Fibroblast of upper back skin (primary cell): Measurements from ENCODE around the gene COX20.
"Not testable (repeated sequence)": the region's sequence is repeated elsewhere in the genome, so short reads cannot be mapped to it uniquely, and the experiment has no call there.

ENCODE experiments used
- DNase-seq: peaks from one replicate; pipeline ENCODE4 v3.0.0-alpha.2; 2013

COX20 gene

DNA sequence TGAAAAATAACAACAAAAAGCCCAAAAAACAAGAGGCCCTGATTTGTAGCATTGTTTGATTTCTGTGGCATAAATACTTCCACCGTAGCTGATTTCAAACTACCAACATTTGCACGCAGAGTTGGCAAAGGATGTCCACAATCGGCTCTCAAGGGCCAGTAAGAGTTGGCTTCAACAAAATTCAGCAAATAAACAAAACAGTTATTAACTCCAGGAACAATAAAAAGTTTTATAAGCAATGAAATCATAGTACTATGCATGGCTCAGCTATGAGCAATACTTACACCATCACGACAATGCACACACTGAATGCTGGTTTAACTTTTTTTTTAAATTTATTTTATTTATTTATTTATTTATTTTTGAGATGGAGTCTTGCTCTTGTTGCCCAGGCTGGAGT is 8.7 kb upstream of the COX20 start:
- DNase-seq, result no peak

DNA sequence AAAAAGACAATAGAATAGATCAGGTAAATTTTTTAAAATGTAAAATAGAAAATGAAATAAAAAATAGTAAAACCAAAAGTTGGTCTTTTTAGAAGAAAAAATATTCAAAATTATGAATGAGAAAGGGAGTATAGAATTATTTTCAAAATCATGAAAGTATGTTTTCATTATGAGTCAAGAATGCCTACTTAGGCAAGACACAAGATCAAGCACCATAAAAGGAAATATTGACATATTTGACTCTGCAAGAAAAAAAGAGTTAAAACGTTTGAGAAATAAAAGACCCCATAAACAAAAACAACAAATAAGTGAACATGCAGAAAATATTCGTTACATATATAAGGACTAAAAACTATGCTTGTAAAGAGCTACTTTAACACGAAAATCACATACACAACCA is 4.8 kb upstream of the COX20 start:
- peak; percentile 9 for DNase-seq

DNA sequence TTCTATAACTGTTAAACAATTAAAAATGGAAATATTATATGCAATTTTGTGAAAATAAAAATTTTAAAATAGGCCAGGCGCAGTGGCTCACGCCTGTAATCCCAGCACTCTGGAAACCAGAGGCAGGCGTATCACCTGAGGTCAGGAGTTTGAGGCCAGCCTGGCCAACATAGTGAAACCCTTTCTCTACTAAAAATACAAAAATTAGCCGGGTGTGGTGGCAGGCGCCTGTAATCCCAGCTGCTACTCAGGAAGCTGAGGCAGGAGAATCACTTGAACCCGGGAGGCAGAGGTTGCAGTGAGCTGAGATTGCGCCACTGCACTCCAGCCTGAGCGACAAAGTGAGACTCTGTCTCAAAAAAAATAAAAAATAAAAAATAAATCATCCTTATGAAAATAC is 2.2 kb upstream of the COX20 start:
- not testable (repeated sequence) for DNase-seq

DNA sequence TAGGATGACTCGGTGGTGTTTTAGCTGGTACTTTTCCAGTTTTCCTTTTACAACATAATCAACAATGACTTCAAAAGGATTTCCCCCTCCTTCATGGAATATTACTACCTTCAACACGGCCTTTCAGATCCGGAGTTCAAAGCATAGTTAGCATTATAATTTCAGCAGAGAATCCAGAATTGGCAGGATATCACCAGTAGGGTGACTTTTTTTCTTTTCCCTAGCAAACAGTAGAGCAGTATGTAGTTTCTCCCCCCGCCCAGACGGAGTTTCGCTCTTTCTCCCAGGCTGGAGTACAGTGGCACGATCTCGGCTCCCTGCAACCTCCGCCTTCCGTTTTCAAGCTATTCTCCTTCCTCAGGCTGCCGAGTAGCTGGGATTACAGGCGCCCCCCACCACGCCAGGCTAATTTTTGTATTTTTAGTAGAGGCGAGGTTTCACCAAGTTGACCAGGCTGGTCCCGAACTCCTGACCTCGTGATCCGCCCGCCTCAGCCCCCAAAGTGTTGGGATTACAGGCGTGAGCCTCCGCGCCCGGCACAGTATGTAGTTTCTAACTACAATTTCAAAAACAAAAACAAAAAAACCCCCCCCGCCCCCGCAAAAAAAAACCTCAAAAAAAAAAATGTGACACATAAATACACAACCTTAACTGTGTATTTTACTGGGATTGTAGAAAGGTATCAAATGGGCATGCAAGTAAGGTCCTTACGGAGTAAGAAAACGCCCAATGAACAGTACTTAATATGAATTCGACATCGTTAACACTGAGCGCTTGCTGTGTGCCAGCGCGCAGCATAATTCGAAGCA is 1.5 kb upstream of the COX20 start:
- DNase-seq, result peak; percentile 82

DNA sequence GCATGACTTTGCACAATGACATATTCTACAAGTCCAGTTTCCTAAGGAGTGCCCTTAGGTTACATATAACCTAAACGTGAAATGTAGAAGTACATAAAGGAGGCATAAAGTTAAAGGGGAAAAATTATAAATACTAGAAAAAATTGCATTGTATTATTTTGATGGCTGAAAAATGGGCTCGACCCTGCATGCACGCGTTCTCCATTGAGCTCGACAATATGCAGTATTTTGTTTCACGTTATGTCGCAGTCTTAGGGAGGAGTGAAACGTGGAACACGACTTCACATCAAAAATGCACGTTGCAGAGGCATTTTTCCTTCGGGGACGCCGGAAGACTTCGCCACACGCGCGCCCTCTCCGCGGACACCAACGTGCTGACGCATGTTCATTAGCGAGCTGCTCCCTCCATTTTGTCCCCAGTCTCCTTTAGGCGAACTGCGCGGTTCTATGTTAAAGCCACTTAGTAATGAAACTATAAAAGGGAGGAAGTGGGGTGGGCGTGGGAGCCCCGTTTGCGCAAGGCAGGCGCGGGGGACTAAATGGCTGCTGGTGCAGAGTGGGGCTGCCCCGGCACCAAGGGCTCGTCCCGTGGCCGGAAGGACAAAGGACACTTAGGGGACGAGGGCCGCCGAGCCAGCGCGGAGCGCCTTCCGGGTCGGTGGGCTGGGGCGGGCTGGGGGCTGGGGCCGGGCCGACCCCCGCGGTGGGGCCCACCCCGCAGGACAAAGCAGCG is 749 bp upstream of the COX20 start:
- peak; percentile 95 for DNase-seq

DNA sequence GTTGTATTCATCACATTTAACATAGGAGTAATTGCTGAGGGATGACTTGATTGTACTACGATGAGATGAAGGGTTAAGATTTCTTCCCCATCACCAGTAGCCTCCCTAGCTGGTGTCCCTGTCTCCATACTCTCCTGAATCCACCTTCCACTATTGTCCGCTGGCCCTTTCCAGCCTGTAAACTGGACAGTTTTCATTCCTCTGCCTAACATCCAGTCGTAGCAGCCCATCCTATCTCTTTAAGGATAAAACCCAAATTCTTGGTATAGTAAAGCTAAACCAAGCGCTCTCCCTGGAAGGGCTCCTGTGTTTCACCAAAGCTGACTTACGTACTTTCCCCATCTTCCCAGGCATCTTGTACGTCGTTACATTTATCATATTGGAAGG is 670 bp downstream of the COX20 start:
- peak; percentile 26 for DNase-seq

DNA sequence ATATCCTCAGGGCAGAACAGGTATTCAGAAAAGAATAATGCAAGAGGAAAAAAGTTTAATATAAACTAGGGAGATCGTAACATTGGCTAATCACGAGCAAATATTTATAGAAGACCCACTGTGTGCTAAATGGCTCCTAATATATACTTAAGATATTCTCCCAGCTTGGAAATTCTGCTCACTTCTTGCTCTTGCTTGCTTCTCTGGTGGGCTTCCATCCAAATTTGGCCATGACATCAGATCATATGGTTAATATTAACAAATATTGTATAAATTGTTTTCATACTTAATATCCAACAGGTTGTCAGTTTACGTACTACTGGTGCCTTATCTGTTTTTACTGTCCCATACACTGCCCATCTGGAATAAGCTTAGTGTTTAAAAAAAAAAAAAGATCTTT is 1.1 kb downstream of the COX20 start:
- DNase-seq, result peak; percentile 16

DNA sequence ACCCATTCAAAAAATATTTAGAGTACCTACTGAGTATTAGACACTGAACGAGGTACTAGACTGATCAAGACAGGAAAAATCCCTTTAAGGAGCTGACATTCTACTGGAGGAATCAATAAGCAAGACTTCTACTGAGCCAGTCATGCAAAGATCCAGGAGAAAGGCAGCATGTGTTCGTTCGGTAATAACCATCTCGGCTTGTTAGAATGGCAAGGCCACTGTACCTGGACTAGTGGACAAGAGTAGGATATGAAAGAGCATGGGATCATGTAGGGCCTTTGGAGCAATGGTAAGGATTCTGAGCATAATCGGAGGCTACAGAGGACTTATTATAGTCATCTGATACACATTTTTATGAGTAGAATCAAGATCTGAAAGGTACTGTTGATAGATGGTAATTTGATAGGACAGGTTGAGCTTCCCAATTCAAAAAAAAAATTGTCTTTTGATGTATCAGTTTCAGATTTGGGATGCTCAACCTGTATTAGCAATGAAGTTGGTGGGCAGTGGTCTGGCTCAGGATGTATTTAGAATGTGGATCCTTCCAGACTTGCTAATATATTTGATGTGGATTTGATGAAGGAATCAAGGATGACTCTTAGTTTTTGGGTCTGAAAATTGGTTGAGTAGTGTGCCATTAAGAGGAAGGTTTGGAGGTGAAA is 2.3 kb downstream of the COX20 start:
- no peak for DNase-seq

DNA sequence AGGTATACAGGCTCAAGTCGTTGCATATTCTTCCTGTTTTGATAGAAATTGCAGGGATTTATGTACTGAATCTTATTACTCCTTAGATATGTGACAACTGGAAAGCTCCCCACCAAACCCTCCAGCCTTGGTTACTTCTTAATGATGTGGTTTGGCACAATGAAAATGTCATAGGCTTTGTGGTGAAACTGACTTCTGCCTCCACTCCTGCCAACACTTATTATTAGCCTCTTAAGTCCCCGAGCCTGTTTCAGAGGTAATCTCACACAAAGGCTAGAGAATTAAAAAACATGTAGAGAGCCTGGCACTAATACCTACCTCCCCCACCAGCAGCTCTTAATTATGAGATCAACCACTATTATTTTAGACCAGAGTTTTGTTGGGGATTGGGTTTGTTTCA is 4.2 kb downstream of the COX20 start:
- DNase-seq, result peak; percentile 37

DNA sequence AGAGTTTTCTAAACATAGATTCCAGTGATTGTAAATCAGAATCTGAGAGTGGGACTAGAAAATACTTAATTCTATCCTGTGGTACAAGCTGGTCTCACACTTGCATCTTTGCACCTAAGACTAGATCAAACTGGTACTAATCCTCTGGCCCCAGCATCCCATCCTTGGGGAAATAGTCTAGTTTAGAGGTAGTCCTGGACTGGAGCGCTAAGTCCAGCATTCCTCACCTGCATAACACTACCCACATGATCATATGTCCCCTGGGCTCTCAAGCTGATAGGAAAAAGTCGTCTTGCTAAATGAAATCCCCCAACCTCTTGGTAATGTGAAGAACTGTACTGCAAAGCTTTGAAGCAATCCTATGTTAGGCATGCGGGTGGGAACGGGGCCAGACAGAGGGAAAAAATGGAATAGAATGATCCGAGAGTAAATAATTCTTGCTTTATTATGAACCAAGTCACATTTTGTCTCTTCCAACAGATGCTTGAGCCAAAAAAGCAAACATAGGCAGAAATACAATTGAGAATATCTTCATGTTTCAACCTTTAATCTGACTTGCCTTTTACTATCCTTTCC is 4.8 kb downstream of the COX20 start:
- no peak for DNase-seq

DNA sequence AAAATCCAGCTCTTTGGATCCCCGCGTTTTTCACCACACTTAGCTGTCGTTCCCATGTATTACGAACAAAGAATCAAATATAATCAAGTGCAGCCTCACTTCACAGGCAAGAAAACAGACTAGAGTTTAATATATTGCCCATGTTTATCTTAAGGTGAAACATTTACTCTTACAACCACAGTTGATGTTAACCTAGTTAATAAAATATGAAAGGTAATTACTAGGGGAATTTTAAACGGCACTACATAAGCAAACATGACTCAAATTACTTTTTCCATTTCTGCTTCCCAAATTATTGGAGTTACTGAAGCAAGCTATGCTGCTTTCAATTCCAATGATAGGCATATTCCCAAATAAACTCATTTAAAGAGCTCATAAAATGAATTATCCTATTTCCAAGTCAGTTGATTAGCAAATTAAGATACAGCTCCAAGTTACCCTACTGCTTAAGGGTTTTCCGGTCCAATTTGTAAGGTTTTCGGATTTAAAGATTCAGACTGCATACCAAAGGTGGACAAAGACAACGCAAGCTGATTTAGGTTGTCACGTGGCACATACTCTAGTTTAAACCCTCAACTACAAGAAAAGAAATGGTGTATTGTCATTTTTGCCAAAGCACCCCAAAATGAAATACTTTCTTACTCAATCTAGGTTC is 5.9 kb downstream of the COX20 start:
- no peak for DNase-seq

DNA sequence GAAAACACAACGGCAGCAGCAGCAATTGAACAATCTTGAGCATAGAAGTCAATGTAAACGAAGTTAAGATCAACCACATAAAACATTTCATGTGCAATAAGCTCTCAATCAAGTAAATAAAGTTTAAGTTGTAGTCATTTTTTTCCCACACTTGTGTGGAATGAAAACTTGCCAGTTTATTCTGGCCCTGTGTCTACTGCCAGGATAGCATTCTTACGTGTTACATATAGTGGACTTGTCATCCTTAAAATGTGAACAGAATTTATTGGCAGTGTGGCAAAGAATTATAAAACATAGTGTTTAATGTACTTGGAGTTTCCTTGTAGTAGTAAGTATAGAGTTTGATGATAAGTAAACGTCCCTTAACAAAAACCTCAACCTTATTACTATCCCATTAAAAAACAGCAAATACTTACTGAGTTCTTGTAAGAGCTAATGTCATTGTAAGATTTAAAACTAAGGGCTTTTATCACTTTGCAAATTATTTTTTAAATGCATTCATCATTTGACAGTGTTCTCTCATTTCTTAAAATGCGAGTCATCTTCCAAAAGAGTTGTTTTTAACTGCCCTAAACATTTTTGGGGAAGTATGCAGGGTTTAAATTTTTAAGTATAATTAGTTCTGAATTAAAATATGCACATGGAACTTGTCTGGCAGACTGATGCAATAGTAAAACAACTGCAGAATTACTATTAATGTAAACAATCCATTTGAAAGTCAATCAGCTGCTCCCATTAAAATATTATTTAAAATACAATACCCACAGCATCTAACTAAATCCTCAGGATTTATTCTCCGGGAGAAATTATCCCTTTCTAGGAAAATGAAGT is 7.9 kb downstream of the COX20 start:
- DNase-seq, result peak; percentile 44

DNA sequence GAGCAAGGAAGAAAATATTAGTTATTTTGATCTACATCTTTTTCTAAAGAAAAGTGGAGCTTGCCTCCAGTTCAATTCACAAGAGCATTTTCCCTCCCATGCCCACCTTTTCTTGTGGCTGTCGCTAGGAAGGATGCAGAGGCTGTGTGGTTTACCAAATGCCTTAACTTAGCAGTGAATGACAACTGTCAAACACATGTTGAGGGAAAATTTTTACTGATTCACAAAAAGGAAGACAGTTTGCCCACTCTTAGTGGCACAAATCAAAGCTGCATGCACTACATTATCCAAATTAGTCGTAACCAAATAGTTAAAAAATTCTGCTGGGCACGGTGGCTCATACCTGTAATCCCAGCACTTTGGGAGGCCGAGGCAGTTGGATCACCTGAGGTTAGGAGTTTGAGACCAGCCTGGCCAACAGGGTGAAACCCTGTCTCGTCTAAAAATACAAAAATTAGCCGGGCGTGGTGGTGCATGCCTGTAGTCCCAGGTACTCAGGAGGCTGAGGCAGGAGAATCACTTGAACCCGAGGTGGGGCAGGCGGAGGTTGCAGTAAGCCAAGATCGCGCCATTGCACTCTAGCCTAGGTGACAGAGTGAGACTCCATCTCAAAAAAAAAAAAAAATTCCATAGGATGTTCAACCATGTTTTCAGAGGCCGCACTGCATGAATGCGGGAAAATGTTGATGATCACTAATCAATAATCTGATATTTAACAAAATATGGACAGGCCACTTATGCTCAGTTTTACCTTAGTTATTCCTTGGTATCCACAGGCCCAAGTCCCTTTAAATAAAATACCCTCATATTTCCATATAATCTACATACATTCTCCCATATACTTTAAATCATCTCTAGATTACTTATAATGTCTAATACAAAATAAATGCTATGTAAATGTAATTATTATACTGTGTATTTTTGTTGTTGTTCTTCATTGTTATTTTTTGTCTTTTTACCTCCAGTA is 9.0 kb downstream of the COX20 start:
- DNase-seq, result no peak

DNA sequence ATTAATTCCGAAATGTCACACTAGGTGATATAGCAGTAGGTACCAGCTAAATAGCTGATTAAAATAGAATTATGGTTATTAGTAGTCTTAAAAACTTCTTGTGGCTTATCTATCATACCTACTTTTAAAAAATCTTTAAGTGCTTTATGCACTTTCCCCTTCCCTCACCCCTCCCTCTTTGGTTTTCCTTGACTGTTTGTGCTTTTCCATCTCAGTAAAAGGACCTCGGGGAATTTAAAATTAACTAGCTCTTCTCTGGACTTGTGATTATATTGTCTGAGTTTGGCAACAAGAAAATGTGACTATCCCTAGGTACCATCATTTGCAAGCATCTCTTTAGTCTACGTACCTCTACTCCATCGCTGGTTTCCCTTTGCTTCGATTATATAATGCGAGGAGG is 11.2 kb downstream of the COX20 start:
- no peak for DNase-seq

DNA sequence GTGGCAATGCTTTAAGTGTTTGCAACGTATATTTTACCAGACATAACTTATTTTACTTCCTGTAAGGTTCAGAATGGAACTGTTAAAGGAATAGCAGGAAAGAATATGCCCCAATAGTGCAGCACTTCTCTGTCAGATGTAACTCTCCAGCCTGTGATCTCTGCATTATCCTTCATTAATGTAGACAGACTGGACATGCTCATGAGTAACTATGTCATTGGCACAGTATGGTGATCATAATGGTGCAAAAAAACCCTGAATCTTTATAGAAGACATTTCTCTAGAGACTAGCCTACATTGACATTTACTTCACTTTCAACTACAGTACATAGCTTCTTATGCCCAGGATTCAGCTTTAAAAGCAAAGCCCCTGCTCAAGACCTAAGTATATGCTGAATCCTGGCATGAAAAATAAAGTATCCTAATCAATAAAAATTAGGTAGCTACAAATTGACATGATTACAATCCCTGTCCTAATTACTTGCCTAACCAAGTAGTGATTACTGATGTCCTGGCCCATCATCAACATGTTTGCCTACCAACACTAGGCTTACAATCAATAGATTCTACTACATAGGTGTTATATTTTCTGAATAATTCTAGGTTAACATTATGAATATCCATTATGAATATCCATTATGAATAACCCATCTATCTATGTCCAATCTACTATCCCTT is 13.9 kb downstream of the COX20 start:
- no peak for DNase-seq

DNA sequence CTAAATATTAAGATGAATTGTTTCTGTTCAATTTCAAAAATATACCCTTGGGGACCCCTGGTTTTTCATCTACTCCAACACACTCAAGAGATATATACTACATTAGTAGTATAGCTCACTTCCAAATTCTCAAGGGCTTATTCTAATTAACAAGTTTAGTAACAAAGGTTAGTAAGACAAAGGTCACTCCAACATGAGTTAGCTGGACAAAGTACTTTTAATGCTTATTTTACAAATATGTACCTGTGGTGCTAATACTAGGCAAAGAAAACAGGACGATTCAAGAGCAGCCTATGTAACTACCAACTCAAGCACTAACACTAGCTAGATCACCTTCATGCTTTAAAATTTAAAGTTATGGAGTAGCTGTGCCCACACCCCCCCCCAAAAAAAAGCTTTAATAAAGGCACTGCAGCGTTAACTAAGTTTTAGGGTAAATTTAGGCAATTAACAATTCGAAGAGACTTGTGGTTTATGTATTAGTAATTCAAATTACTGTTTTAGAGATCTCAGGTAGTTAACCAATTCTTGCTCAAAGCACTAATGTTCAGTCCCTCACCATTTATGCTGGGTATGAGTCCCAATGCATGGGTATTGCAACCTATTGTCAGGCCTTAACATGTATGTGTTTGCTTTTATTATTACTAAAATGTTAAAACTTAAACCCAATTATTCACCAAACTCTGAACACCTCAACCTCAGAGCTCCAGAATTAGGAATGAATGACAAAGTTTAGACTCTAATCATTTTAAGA is 14.8 kb downstream of the COX20 start:
- DNase-seq, result no peak

DNA sequence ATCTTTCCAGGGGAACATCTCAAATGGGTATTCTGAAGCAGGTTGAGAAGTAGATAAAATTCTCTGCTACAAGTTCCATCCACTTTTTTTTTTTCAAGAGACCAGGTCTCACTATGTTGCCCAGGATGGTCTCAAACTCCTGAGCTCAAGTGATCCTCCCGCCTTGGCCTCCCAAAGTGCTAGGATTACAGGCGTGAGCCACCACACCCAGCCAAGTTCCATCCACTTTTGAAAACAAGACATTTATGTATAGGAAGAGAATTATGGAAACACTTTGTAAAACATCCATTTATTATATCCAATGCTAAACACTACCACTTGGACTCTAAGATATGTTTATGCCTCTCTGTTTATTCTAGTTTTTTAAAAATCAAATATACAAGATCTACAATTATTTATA is 15.4 kb downstream of the COX20 start:
- DNase-seq, result no peak

DNA sequence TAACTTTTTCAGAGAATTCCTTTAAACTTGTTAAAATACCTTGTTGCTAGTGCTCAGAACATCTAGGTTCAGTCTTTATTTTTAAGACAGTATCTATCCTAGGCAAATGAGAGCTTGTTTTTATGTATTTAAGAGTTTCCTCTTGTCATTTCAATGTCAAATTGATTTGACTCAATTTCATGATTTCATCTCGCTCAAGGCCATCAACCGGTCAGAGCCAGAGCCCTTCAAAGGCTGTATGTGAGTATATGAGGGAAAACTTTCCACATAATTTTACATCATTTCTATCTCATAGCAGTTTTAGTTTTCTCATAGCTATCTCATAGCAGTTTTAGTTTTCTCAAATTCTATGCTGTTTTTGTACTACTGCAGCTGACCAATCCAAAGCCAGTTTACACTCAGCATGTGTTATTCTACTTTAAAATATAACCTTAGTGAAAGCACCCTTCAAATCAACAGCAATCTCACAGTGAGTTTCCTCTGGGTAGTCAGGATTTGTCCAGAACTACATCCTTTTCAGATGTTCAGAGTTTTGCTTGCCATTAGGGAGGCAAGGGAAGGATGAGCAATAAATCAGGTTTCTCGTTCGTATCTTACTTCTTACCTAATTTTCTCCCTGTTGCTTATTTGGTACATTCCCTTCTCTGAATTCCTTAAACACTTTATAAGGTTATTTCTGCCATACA is 16.2 kb downstream of the COX20 start:
- DNase-seq, result no peak

DNA sequence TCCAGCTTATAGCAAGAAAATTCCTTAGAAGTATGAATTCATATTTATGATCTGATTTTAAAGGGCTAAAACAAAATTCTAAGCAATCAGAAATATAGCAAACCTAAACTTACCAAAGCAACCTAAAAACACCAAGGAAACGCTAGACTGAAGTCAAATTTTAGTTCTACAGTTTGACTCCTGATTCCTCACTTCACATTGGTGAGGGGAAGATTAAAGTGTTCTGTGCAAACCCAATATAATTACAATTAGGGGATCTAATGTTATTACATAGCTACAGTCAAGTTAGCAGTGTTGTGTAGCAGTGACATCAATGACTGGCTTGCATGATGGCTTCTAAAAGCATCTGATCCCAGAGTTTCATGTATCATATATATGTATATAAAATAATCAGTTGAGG is 17.2 kb downstream of the COX20 start:
- no peak for DNase-seq
